ENCODE measurements around the gene RAPGEF1. TPM values are rescaled to one million over a fixed set of nuclear protein-coding genes. Genes with fewer than 3 reads are reported as not detected.

RAPGEF1 gene
- total and polyA plus RNA-seq, 7 donors: 14.4 to 58.2 (median 45.3) TPM

GRCh38 chr9:131565369-131565768, 174.5 kb downstream of the RAPGEF1 start:
- H3K36me3 ChIP-seq: no peaks in the 10 kb centered on the region
- TF ChIP-seq POLR2A (IDR thresholded peaks at IDR 0.05) (no peak), EP300 (IDR thresholded peaks at IDR 0.05) (no peak), POLR2AphosphoS5 (IDR thresholded peaks at IDR 0.05) (no peak), CTCF (IDR thresholded peaks at IDR 0.05) (no peak)
- no peaks in the 10 kb centered on the region for H3K27me3 ChIP-seq
- intact Hi-C loops (cut with DNase I): no loop called here
- H3K4me1 ChIP-seq: no peaks in the 10 kb centered on the region
- peaks cover 0 to 5% (median 1%) of the 10 kb centered on the region in 4 donors for H3K9me3 ChIP-seq
- 85 to 91% methylated on average over 5 of the region's 5 CpGs for WGBS, 2 donors
- H3K4me3 ChIP-seq: no peak overlapping the region
- H3K27ac ChIP-seq: no peak overlapping the region
- no peak for DNase-seq

GRCh38 chr9:131562032-131562959, 177.6 kb downstream of the RAPGEF1 start:
- Histone ChIP-seq H3K36me3 (no peaks in the 10 kb centered on the region), H3K27ac (no peak overlapping the region), H3K27me3 (no peaks in the 10 kb centered on the region), H3K4me3 (no peak overlapping the region), H3K4me1 (no peaks in the 10 kb centered on the region), H3K9me3 (peaks cover 0 to 5% (median 1%) of the 10 kb centered on the region in 4 donors)
- TF ChIP-seq EP300 (IDR thresholded peaks at IDR 0.05): no peak
- no peak for TF ChIP-seq POLR2A (IDR thresholded peaks at IDR 0.05)
- TF ChIP-seq CTCF (IDR thresholded peaks at IDR 0.05): no peak
- TF ChIP-seq POLR2AphosphoS5 (IDR thresholded peaks at IDR 0.05): no peak
- no peak for DNase-seq
- whole genome bisulfite sequencing, 2 donors: 68 to 69% methylated on average over 9 of the region's 9 CpGs
- intact Hi-C loops (cut with DNase I): no loop called here

DNA sequence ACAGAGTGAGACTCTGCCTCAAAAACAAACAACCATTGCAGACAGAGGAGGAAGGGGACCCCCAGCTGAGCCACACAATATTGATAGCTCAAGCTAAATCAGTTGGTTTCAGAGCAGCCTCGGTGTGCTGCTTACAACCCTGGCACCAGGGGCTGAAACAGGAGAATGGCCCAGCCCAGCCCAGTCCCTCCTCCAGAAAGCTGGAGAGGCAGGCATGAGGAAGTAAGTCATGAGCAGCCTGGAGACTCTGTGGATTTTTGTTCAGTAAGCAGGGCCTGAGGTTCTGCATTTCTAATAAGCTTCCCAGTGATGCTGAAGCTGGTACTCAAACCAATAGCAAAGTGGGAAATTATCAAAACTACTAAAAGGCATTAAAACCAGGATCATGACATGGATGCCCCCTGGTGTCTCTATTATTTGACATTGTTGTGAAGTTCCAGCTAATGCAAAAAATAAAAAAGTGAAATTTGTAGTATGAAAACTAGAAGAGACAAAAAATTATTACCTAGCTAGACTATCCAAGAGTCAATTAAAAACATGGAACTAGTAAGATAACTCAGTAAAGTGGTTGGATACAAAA, 180.4 kb downstream of the RAPGEF1 start:
- Histone ChIP-seq H3K4me3 (no peak overlapping the region), H3K27ac (no peak overlapping the region), H3K9me3 (peaks cover 0 to 5% (median 1%) of the 10 kb centered on the region in 4 donors), H3K27me3 (peaks cover 7 to 20% (median 19%) of the 10 kb centered on the region in 3 donors), H3K36me3 (no peaks in the 10 kb centered on the region), H3K4me1 (no peaks in the 10 kb centered on the region)
- TF ChIP-seq CTCF (IDR thresholded peaks at IDR 0.05) (no peak), POLR2A (IDR thresholded peaks at IDR 0.05) (no peak), EP300 (IDR thresholded peaks at IDR 0.05) (no peak), POLR2AphosphoS5 (IDR thresholded peaks at IDR 0.05) (no peak)
- no peak for DNase-seq
- intact Hi-C loops (cut with DNase I): no loop called here
- WGBS, 2 donors: 59 to 74% methylated on average over 1 of the region's 1 CpG

GRCh38 chr9:131557855-131558548, 181.9 kb downstream of the RAPGEF1 start:
- Histone ChIP-seq H3K4me3 (no peak overlapping the region), H3K9me3 (peaks cover 0 to 5% (median 1%) of the 10 kb centered on the region in 4 donors), H3K27me3 (peaks cover 13 to 35% (median 34%) of the 10 kb centered on the region in 3 donors), H3K36me3 (no peaks in the 10 kb centered on the region), H3K4me1 (no peaks in the 10 kb centered on the region), H3K27ac (no peak overlapping the region)
- TF ChIP-seq POLR2AphosphoS5 (IDR thresholded peaks at IDR 0.05) (no peak), POLR2A (IDR thresholded peaks at IDR 0.05) (no peak), CTCF (IDR thresholded peaks at IDR 0.05) (no peak), EP300 (IDR thresholded peaks at IDR 0.05) (no peak)
- DNase-seq: no peak
- WGBS, 2 donors: 93 to 96% methylated on average over 25 of the region's 25 CpGs
- intact Hi-C loops (cut with DNase I): no loop called here

All from sigmoid colon (tissue), 7 donors.